ENCODE data around the gene RBP7.

The RBP7 gene

GRCh38 chr1:10032590-10033358 is 35.7 kb downstream of the RBP7 start, which contains the start of gene UBE4B:
TSS of gene UBE4B (plus strand) at chr1:10032958. CDS start at chr1:10033671, 713 bp downstream.
- DNase-seq, result peak; percentile 99

- peak; percentile 39 for DNase-seq
These were observed 36.4 kb downstream of the RBP7 start for GRCh38 chr1:10033359-10033845.

- no peak for DNase-seq
These were observed 45.7 kb downstream of the RBP7 start for GRCh38 chr1:10042746-10043145.

- DNase-seq, result no peak
These were observed 48.7 kb downstream of the RBP7 start for GRCh38 chr1:10045480-10046355.

GRCh38 chr1:10046356-10047085 is 49.5 kb downstream of the RBP7 start:
- no peak for DNase-seq

- no peak for DNase-seq
These were observed 51.6 kb downstream of the RBP7 start for GRCh38 chr1:10048601-10049000.

GRCh38 chr1:10050611-10051010 is 53.6 kb downstream of the RBP7 start:
- DNase-seq, result no peak

- DNase-seq, result no peak
These were observed 54.6 kb downstream of the RBP7 start for GRCh38 chr1:10051656-10052055.

- no peak for DNase-seq
These were observed 55.3 kb downstream of the RBP7 start for GRCh38 chr1:10052347-10052746.

- DNase-seq, result no peak
These were observed 57.4 kb downstream of the RBP7 start for GRCh38 chr1:10054465-10054864.

GRCh38 chr1:10056599-10056987 is 59.6 kb downstream of the RBP7 start:
- no peak for DNase-seq

GRCh38 chr1:10057343-10057742 is 60.3 kb downstream of the RBP7 start:
- peak; percentile 52 for DNase-seq

- DNase-seq, result no peak
These were observed 60.8 kb downstream of the RBP7 start for GRCh38 chr1:10057796-10058195.

GRCh38 chr1:10059342-10059718 is 62.3 kb downstream of the RBP7 start:
- DNase-seq, result no peak

- no peak for DNase-seq
These were observed 63.5 kb downstream of the RBP7 start for GRCh38 chr1:10060311-10061100.

GRCh38 chr1:10061276-10061675 is 64.2 kb downstream of the RBP7 start:
- DNase-seq, result no peak

GRCh38 chr1:10063878-10064277 is 66.8 kb downstream of the RBP7 start:
- DNase-seq, result no peak

- DNase-seq, result no peak
These were observed 67.7 kb downstream of the RBP7 start for GRCh38 chr1:10064416-10065343.

- DNase-seq, result no peak
These were observed 68.3 kb downstream of the RBP7 start for GRCh38 chr1:10065344-10065685.
